ENCODE measurements around the gene ATG4C.

DNA sequence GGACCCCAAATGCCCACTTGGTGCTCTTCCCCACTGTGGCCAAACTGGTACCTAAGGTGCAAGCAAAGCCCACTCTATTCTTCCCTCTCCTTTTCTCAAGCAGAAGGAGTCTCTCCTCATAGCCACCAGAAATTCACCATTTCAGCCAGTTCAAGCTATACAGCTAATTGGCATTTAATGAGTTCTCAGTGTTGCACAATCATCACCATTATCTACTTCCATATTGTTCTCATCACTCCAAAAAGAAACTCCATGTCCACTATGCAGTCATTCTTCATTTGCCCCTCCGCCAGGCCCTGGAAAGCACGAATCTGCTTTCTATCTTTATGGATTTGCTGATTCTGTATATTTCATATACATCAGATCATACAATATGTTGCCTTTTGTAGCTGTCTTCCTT, 9.9 kb upstream of the ATG4C start:
- TF ChIP-seq CTCF (IDR thresholded peaks at IDR 0.05; ENCODE audit: borderline replicate concordance, extremely low read depth, low read length, poor library complexity, severe bottlenecking) (no peak), EZH2 (IDR thresholded peaks at IDR 0.05; ENCODE audit: borderline replicate concordance, low read depth, low read length, severe bottlenecking) (no peak)

Data from DND-41 (cell line).